Transverse colon (tissue), 4 donors: ENCODE measurements around the gene ZNF777. TPM values are rescaled to one million over a fixed set of nuclear protein-coding genes. Genes with fewer than 3 reads are reported as not detected.
A peak's percentile ranks its signal among the peaks of the same experiment; 100 is the strongest.
"Not testable (repeated sequence)": the region's sequence is repeated elsewhere in the genome, so short reads cannot be mapped to it uniquely, and the experiment has no call there.

Experiments used
- DNase-seq: peaks from one replicate; pipeline ENCODE4 v3.0.0-alpha.2; 2019
- H3K27ac ChIP-seq, 4 donors: fragments of 200-600 bp; sonication (generic); 2 replicates each; pipeline ENCODE4 v1.5.1; 2016 to 2018; ENCODE audit warnings: inconsistent platforms in 4 of 4
- H3K27me3 ChIP-seq: fragments of 200-600 bp; sonication (generic); 2 replicates; pipeline ENCODE4 v1.5.1; 2017; ENCODE audit warnings: inconsistent platforms
- H3K36me3 ChIP-seq, 4 donors: fragments of 200-600 bp; sonication (generic); 2 replicates each; pipeline ENCODE4 v1.5.1; 2017 to 2019; ENCODE audit warnings: inconsistent platforms in 4 of 4
- H3K4me1 ChIP-seq, 4 donors: fragments of 200-600 bp; sonication (generic); 2 replicates each; pipeline ENCODE4 v1.5.1; 2017 to 2020; ENCODE audit warnings: inconsistent platforms in 4 of 4
- H3K4me3 ChIP-seq, 4 donors: fragments of 200-600 bp; sonication (generic); 1 replicate in 1 of 4; 2 replicates in 3 of 4; pipeline versions ENCODE4 v1.5.1 to v1.6.1; 2017 to 2019; ENCODE audit warnings: inconsistent platforms in 4 of 4
- H3K9me3 ChIP-seq, 2 donors: fragments of 200-600 bp; sonication (generic); 2 replicates each; pipeline ENCODE4 v1.5.1; 2017 to 2019; ENCODE audit warnings: inconsistent platforms in 2 of 2
- EP300 ChIP-seq: sonication (generic); formaldehyde crosslinking; IDR thresholded peaks from one replicate; pipeline ENCODE4 v1.6.1; 2017; ENCODE audit warnings: antibody characterized with exemption, low read depth
- POLR2A ChIP-seq: fragments of 450-650 bp; IDR thresholded peaks from one replicate; pipeline ENCODE4 v1.6.1; 2016; ENCODE audit warnings: antibody characterized with exemption, mild to moderate bottlenecking, moderate library complexity
- POLR2AphosphoS5 ChIP-seq, 3 donors: sonication (generic); formaldehyde crosslinking; IDR thresholded peaks; one replicate each; pipeline ENCODE4 v1.6.1; 2016; ENCODE audit warnings: antibody characterized with exemption in 3 of 3
- WGBS, 2 donors: methylation state at CpG; one replicate each; pipeline ENCODE4 v1.1.5; 2018; ENCODE audit warnings: low coverage in 1 of 2; 5-methylcytosine and 5-hydroxymethylcytosine counted together
- in situ Hi-C, 4 donors: fragments of 200-750 bp; cut with MboI; loops; one replicate each; pipeline versions ENCODE4 v1.15.0 to v1.15.1; 2017; ENCODE audit warnings: low sequenced_read_pairs in 3 of 4, low pct_ligation_motif_present in 1 of 4, low pct_unique_long_range_greater_than_20kb in 1 of 4
- intact Hi-C: fragments of 100-400 bp; cut with DNase I; formaldehyde crosslinking; loops from one replicate; pipeline ENCODE4 v1.15.1; 2023; ENCODE audit warnings: low total_unique reads
- total RNA-seq, 4 donors: library from RNA; depleted of rRNA; stranded (reverse); fragments of >200 nt; gene quantifications; one replicate each; pipeline ENCODE4 v1.1.0, GENCODE V29; 2016
- TF ChIP-seq, protein P1 (sequence below), 5 experiments: fragments of 200-600 bp in 3 of 5; fragments of 450-650 bp in 2 of 5; sonication (generic) in 3 of 5; IDR thresholded peaks; 1 replicate in 2 of 5; 2 replicates in 3 of 5; pipeline ENCODE4 v1.5.1; 2016 to 2017; ENCODE audit warnings: antibody characterized with exemption in 5 of 5, inconsistent platforms in 3 of 5, mild to moderate bottlenecking in 2 of 5, moderate library complexity in 1 of 5

Gene ZNF777
- total RNA-seq, 4 donors from 2014 or later: 7.8 to 58.9 (median 14.2) TPM

- H3K4me1 ChIP-seq: peaks cover 9 to 25% (median 11%) of the 10 kb centered on the region in 4 donors
- H3K36me3 ChIP-seq: peaks cover 0 to 38% (median 15%) of the 10 kb centered on the region in 4 donors
- TF ChIP-seq POLR2A: no peak
- TF ChIP-seq, protein P1, sequence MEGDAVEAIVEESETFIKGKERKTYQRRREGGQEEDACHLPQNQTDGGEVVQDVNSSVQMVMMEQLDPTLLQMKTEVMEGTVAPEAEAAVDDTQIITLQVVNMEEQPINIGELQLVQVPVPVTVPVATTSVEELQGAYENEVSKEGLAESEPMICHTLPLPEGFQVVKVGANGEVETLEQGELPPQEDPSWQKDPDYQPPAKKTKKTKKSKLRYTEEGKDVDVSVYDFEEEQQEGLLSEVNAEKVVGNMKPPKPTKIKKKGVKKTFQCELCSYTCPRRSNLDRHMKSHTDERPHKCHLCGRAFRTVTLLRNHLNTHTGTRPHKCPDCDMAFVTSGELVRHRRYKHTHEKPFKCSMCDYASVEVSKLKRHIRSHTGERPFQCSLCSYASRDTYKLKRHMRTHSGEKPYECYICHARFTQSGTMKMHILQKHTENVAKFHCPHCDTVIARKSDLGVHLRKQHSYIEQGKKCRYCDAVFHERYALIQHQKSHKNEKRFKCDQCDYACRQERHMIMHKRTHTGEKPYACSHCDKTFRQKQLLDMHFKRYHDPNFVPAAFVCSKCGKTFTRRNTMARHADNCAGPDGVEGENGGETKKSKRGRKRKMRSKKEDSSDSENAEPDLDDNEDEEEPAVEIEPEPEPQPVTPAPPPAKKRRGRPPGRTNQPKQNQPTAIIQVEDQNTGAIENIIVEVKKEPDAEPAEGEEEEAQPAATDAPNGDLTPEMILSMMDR (IDR thresholded peaks at IDR 0.05): no peak
- no peak for TF ChIP-seq POLR2AphosphoS5 (IDR thresholded peaks at IDR 0.05)
- no peak for TF ChIP-seq EP300
- intact Hi-C loops: no loop called here
- peak overlapping the region in 3 of 4 donors; percentile 89 to 92 (median 90) for H3K27ac ChIP-seq
- no peak for DNase-seq
- no peak overlapping the region for H3K4me3 ChIP-seq
- WGBS, 2 donors: 73 to 80% methylated on average over 5 to 6 of the region's 6 CpGs
- H3K27me3 ChIP-seq: no peaks in the 10 kb centered on the region
- H3K9me3 ChIP-seq: no peaks in the 10 kb centered on the region
- in situ Hi-C loops: no loop called here
Observed at GRCh38 chr7:149494738-149495368, 34.0 kb upstream of the ZNF777 start.

- H3K27ac ChIP-seq, in situ Hi-C loops, H3K4me3 ChIP-seq, H3K9me3 ChIP-seq, intact Hi-C loops, H3K27me3 ChIP-seq, DNase-seq: not testable (repeated sequence)
- Histone ChIP-seq H3K4me1 (peaks cover 9 to 25% (median 11%) of the 10 kb centered on the region in 4 donors), H3K36me3 (peaks cover 0 to 39% (median 15%) of the 10 kb centered on the region in 4 donors)
- WGBS, 2 donors: 87 to 90% methylated on average over 2 to 19 of the region's 20 CpGs
Observed at GRCh38 chr7:149493975-149494374, 33.1 kb upstream of the ZNF777 start.

GRCh38 chr7:149493366-149493765, 32.5 kb upstream of the ZNF777 start:
- 90 to 94% methylated on average over 2 to 9 of the region's 9 CpGs for WGBS, 2 donors
- H3K9me3 ChIP-seq: no peaks in the 10 kb centered on the region
- H3K27ac ChIP-seq: no peak overlapping the region
- no peak for DNase-seq
- H3K4me3 ChIP-seq: no peak overlapping the region
- peaks cover 9 to 24% (median 11%) of the 10 kb centered on the region in 4 donors for H3K4me1 ChIP-seq
- in situ Hi-C loops (no loop called here), intact Hi-C loops (no loop called here)
- peaks cover 0 to 42% (median 15%) of the 10 kb centered on the region in 4 donors for H3K36me3 ChIP-seq
- H3K27me3 ChIP-seq: no peaks in the 10 kb centered on the region
- no peak for TF ChIP-seq POLR2AphosphoS5 (IDR thresholded peaks at IDR 0.05)
- no peak for TF ChIP-seq EP300
- TF ChIP-seq POLR2A: no peak
- TF ChIP-seq, protein P1 (IDR thresholded peaks at IDR 0.05): no peak

DNA sequence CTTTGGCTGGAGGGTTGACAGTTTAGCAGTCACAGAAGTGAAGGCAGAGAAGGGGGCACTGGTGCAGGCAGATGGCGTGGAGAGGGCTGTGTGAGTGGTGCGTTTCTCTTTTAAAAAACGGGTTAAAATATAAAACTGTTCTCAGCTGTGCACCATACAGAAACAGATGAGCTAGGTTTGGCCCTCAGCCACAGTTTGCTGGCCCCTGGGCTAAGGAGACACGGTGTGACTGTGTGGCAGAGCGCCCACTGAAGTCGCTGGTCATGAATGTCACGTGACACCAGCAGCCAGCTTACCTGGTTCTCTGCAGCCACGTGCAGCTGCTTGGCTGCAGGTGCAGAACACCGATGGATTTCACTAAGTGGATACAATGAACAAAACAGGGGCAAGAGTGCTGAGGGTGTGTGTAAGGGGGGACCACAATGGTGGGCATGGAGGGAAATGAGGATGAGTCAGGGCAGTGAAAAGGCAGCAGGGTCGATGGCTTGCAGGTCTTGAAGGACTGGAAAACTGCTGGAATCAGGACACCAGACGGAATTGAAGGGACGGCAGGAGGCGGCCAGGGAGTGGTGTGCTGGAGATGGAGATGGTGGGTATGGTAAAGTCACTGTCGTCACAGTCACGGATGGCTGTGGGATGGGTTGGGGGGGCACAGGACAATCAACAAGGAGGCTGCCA, 29.4 kb upstream of the ZNF777 start:
- H3K27me3 ChIP-seq: no peaks in the 10 kb centered on the region
- WGBS, 2 donors: 86 to 89% methylated on average over 8 to 15 of the region's 15 CpGs
- DNase-seq: no peak
- no peaks in the 10 kb centered on the region for H3K9me3 ChIP-seq
- no peak overlapping the region for H3K4me3 ChIP-seq
- in situ Hi-C loops: no loop called here
- TF ChIP-seq, protein P1 (IDR thresholded peaks at IDR 0.05): no peak
- TF ChIP-seq POLR2AphosphoS5 (IDR thresholded peaks at IDR 0.05) (no peak), EP300 (no peak), POLR2A (no peak)
- no peak overlapping the region for H3K27ac ChIP-seq
- H3K36me3 ChIP-seq: peaks cover 0 to 64% (median 26%) of the 10 kb centered on the region in 4 donors
- intact Hi-C loops: no loop called here
- peaks cover 0 to 4% (median 0%) of the 10 kb centered on the region in 4 donors for H3K4me1 ChIP-seq
